PC-3 (cell line): ENCODE results near the gene ZNF800.

Experiments
- EZH2 ChIP-seq: fragments of 300-600 bp; sonication (generic); IDR thresholded peaks from one replicate; pipeline ENCODE4 v1.6.1; 2017; ENCODE audit warnings: antibody characterized with exemption, mild to moderate bottlenecking, low read length; ENCODE audit not compliant: unreplicated experiment
- EZH2phosphoT487 ChIP-seq: fragments of 300-600 bp; sonication (generic); IDR thresholded peaks from 2 replicates; pipeline ENCODE4 v1.6.1; 2018; ENCODE audit warnings: mild to moderate bottlenecking, antibody characterized with exemption, low read length, borderline replicate concordance
- TF ChIP-seq, protein P1 (sequence below): fragments of 300-600 bp; sonication (generic); conservative IDR thresholded peaks from 2 replicates; pipeline ENCODE4 v1.5.1; 2017; ENCODE audit warnings: antibody characterized with exemption, low read depth, mild to moderate bottlenecking, low read length

DNA sequence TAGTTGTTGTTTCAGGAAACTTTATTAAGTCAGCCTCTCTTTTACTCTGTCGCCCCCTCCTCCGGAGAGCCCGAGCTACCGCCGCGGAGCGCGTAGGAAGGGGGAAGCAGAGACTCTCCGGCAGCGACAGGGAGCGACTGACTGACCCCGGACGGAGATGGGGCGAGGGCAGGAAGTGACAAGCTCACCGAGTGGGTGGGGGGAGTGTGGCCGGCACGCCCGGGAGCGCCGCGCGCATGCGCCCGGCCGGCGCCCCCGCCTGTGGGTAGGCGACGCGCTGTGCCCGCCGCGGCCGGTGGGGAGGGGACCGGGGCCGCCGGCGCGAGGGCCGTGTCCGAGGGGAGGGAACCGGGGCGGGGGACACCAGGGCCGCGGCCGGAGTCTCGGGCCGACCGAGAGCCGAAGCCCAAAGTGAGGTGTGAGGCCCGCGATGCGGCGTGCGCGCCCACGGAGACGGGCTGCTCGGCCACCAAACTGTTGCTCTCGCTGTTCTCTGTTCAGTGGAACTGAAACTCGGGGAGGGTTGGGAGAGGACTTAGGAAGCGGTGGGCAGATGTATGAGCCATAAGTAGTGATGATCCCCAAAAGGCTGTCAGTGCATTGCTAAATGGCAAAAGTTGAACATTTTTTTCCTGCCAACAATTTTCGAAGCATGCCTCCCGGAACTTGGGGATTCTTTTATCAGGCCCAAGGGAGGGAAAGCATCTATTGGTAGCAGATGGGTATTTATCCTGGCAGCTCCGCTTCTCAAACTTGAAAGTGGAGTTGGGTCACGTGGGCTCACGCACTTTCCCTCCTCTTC lies at the start of gene ZNF800:
- TF ChIP-seq, protein P1, sequence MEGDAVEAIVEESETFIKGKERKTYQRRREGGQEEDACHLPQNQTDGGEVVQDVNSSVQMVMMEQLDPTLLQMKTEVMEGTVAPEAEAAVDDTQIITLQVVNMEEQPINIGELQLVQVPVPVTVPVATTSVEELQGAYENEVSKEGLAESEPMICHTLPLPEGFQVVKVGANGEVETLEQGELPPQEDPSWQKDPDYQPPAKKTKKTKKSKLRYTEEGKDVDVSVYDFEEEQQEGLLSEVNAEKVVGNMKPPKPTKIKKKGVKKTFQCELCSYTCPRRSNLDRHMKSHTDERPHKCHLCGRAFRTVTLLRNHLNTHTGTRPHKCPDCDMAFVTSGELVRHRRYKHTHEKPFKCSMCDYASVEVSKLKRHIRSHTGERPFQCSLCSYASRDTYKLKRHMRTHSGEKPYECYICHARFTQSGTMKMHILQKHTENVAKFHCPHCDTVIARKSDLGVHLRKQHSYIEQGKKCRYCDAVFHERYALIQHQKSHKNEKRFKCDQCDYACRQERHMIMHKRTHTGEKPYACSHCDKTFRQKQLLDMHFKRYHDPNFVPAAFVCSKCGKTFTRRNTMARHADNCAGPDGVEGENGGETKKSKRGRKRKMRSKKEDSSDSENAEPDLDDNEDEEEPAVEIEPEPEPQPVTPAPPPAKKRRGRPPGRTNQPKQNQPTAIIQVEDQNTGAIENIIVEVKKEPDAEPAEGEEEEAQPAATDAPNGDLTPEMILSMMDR: no peak
- no peak for TF ChIP-seq EZH2
- TF ChIP-seq EZH2phosphoT487: no peak
